HG02610 (cell line): ENCODE data around the gene OR2T2.
"Not testable (repeated sequence)": the region's sequence is repeated elsewhere in the genome, so short reads cannot be mapped to it uniquely, and the experiment has no call there.

Experiments used
- ATAC-seq: cut with Tn5 transposase; IDR thresholded peaks from one replicate; pipeline ENCODE4 v1.9.1; 2021; ENCODE audit warnings: mild to moderate bottlenecking, moderate library complexity; ENCODE audit not compliant: unreplicated experiment

OR2T2 gene

DNA sequence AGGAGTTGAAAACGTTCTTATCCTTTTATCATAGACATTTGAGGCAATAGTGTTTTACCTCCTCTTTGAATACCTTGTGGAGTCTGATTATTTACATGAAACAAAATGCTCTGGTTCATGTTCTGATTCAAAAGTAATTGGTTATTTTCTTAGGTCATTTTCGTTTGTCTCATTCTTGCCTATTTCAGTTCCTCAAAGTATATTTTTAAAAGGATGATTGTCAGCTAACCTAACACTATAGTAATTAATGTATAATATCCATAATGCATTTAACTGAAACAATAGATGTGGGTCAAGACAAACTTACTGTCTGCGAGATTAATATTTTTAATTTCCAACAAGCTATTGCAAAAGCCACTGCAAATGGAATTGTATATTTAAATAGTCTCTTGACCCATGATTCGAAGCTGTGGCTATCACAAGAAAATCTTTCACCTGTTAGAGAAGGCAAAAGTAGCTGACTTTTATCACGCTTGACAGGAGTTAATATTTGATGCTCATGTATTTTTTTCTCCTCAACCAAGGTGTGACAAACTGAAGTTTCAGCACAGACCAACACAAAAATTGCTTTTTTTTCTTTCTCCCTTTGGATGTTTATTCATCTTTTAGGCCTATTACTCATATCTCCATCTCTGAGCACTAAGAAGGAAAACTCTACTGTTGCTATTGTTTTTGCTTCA, 5.2 kb downstream of the OR2T2 start:
- ATAC-seq = peak; percentile 53

DNA sequence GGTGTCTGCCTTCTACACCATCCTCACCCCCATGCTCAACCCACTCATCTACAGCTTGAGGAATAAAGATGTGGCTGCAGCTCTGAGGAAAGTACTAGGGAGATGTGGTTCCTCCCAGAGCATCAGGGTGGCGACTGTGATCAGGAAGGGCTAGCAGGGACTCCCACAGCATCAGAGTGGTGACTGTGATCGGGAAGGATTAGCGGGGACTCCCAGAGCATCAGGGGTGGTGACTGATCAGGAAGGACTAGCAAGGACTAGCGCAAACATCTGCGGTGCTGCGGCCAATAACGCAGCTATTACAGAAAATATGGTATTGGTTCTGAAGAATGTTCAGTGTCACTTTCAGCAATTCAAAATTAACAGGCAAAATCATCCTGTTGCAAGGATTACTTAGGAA, 8.2 kb downstream of the OR2T2 start:
- not testable (repeated sequence) for ATAC-seq

DNA sequence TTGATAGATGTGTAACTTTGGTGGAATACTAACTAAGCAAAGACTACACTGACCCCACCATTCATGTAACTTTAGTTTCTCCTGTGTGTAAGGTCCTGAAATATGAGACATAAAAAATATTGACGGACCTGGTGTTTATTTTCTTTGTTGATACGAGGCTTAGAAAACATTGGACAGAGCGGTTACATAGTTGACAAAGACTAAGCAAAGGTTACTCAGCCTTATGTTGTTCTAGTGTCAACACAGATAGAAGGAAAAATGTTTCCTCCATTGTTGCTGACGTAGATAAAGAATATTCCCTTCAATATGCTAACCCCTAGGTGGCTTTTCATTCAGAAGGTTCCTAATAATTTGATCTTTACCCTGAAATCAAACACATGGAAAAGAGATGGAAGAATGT, 9.6 kb downstream of the OR2T2 start:
- ATAC-seq = not testable (repeated sequence)

DNA sequence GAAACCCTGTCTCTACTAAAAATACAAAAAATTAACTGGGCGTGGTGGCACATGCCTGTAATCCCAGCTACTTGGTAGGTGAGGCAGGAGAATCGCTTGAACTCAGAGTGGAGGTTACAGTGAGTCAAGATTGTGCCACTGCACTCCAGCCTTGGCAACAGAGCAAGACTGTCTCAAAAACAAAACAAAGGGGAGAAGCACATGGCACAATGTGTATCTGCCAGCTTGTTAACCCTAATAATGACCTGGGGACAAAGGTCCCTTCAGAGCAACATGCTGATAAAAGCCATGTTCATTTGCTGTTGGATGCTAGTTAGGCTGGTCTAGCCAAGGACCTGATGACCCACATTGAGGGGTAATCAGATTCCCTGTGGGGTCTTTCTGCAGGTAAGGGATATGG, 11.2 kb downstream of the OR2T2 start:
- ATAC-seq = not testable (repeated sequence)

DNA sequence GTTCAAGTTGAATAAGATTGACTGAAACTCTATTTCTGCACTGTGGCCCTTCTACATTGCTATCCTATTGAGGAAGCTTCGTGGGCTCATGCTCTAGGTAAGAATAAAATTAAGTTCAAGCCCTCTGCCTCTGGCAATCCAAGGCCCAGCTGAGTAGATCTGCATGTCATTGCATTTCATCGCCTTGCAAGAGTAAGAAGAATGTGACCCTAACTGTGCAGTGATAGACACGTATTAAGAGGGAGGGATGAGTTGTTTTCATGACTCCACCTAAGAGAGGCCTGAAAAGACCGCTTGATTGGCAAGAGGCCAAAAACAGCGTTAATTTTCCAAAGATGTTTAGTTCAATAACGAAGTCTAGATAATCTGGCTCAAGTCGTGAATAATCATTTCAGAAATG, 13.7 kb downstream of the OR2T2 start:
- ATAC-seq = not testable (repeated sequence)

DNA sequence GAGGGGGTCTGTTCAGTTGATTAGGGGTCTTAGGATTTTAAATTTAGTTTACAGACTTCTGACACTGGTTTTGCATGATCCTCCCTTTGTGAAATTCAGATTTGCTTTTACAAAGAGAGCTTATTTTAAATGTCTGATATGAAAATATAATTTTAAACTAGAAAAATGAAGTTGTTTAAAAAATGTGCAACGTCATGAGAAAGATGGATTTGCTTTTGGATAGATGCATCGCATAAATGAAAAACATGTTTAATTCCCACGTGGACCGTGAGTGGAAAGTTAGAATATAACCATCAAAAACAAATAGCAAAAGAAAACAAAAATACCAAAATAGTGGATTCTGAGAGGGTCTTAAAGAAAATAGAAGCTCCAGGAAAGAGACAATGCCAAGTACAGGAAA, 25.7 kb downstream of the OR2T2 start:
- no peak for ATAC-seq

DNA sequence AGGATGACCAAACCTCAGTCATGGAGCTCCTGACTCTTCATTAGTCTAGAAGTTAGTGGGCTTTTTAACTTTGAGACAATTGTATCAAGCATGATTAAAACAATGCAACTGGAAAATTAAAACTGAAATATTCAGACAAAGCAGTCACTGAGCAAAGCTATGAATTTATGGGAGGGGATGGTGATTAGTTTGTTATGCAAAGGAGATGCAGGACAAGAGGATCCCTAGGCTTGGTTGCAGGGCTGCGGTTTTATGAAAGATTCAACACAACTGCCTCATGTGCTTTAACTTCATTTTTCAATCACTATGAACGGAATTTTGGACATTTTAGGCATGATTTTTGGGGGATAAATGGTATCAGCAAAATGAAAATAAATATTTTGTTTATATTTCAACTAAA, 26.7 kb downstream of the OR2T2 start:
- ATAC-seq = not testable (repeated sequence)

DNA sequence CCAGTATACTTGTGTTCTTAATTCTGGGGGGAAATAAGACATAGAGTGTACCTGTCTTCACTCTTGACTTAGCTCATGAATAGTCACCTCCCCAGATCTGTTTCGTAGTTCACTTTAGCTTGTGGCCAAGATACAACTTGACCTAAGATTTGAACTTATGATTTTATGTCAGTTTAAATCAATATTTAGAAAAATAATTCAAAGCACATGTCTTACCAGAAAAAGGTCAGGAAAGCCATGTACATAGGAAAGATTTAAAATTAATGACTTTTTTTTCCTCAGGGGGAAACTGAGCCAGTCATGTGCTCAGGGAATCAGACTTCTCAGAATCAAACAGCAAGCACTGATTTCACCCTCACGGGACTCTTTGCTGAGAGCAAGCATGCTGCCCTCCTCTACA, 27.6 kb downstream of the OR2T2 start, which contains the start of gene OR2T3:
Gene OR2T3, plus strand, starts transcription at position 301 of the 400 bp plus-strand sequence. Its CDS starts 0 bp downstream, at position 301.
- not testable (repeated sequence) for ATAC-seq

DNA sequence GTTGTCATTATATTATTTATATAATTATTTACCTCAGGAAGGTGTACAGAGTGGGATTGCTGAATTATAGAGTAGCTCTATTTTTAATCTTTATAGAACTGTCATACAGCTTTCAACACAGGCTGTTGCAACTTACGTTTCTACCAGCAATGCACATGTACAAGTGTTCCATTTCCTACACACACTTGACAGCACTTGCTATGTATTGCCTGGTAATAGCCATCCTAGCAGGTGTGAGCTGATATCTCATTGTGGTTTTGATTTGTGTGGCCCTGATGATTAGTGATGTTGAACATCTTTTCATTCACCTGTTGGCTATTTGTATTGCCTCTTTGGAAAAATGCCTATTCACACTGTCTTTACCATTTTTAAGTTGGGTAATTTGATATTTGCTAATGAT, 30.2 kb downstream of the OR2T2 start:
- peak; percentile 86 for ATAC-seq

DNA sequence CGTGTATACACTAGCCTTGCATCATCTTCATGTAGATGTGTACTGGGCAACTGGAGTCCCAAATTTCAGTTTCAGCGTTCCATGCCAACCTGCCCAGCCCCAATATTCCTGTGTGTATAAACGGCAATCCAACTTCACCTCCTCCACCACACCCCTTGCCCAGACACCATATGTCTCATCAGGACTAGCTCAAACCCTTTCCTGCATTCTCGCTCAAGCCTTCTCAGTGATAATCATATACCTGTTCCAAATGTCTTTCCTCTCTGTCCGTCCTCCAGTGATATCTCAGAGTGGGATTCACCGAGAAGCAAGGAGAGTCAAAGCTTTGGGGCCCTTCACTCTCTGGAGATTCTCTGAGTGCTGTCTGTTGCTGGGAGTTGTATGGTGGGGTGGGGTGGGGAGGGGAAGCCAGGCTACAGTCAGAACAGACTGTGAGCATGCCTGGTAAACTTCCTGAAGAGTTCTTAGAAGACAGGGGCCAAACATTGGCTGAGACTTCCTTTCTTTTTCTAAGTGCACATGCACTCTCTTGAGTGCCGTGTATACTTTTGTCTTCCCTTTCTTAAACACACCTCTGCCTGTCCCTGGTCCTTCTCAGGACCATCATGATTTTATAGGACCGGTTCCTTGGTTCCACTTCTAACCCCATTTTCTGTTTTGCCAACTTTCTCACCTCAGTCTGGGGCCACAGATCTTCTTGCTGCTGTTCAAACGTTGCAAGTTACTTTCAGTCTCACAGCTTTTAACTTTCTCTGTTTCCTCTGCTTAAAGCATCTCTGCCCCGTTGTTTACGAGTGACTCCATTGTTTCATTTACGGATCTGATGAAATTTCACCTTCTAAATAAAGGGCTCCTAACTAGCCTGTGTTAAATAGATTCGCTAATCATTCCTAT, 36.5 kb downstream of the OR2T2 start:
- ATAC-seq = peak; percentile 81

DNA sequence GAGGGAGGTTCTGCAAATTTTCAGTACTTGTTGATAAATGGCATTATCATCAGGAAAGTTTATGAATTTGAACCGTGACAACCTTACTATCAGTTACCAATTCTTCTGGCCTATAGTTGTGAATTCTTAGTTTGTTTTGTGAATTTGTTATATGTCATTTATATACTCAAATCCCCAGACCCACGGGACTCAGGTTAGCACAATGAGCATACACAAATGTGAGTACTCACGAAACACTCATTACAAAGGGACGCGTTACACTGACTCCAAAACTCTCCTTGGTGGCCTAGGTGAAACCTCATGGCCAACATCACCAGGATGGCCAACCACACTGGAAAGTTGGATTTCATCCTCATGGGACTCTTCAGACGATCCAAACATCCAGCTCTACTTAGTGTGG, 42.9 kb downstream of the OR2T2 start, which contains the start of gene OR2T5:
Gene OR2T5, plus strand, starts transcription at position 301 of the 400 bp plus-strand sequence. Its CDS starts 0 bp downstream, at position 301.
- not testable (repeated sequence) for ATAC-seq

DNA sequence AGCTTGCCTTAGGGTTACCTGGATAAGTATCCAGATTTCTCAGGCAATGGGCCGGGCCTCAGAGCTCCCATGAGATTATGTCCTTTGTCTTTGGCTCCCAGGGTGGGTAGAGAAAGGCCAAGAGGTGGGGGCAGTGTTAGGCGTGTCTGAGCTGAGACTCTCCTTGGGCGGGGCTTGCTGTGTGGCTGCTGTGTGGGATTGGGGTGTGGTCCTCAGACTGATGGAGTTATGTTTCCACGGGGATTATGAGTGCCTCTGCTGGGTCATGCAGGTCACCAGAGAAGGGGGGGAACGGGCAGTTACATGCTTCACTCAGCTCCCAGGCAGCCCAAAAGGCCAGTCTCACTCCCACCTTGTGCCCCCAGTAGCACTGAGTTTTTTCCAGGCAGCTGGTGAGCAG, 51.2 kb downstream of the OR2T2 start:
- not testable (repeated sequence) for ATAC-seq

DNA sequence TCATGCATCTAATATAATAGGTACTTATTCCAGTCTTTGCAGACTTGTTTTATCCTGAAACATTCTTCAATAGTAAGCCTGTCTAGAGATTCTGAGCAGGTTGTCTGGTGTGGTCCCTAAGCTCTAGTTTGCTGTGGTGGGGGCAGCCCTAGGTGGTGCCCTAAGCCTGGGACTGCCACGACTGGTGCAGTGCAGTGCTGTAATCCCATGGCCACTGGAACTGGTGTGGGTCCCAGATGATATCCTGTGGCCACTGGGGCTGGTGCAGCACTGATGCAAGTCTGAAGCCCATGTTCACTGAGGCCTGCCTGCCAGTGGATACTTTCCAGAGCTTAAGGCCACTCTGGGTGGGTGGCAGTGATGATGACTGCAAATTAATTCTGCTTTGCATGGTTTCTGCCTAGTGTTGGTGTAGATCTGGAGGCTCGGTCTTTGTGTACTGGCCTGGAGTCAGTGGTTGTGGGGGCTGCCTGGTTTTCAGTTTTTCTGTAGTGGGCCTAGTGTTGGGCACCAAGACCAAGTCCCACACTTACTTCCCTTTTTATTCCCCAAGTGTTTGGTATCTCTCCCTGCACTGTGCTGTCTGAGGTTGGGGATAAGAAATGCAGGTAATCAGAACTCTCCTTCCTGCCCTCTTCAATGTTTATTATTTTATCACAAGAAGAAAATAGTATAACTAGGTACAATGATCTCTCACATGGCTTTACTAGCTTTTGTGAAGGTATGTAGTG, 55.0 kb downstream of the OR2T2 start:
- not testable (repeated sequence) for ATAC-seq
